Measurements from ENCODE around the gene XPO1.
"Not testable (repeated sequence)": the region's sequence is repeated elsewhere in the genome, so short reads cannot be mapped to it uniquely, and the experiment has no call there.

The XPO1 gene

GRCh38 chr2:61470965-61471904 lies 66.9 kb downstream of the XPO1 start, which contains the start of gene USP34:
USP34 (minus strand) TSS chr2:61471087; CDS start chr2:61470692, 395 bp downstream.
- peak within 1 kb of the TSS; percentile 96 for H3K4me2 ChIP-seq (ENCODE audit: low read length)
- no peaks in the 10 kb centered on the region for H3K27me3 ChIP-seq (ENCODE audit: control insufficient read depth, low read length)
- no peaks in the 10 kb centered on the region for H3K9me3 ChIP-seq (ENCODE audit: control insufficient read depth, insufficient read depth, low read length)
- TF ChIP-seq EZH2phosphoT487 (IDR thresholded peaks at IDR 0.05; ENCODE audit: borderline replicate concordance, low read length): no peak
- TF ChIP-seq, protein P1, sequence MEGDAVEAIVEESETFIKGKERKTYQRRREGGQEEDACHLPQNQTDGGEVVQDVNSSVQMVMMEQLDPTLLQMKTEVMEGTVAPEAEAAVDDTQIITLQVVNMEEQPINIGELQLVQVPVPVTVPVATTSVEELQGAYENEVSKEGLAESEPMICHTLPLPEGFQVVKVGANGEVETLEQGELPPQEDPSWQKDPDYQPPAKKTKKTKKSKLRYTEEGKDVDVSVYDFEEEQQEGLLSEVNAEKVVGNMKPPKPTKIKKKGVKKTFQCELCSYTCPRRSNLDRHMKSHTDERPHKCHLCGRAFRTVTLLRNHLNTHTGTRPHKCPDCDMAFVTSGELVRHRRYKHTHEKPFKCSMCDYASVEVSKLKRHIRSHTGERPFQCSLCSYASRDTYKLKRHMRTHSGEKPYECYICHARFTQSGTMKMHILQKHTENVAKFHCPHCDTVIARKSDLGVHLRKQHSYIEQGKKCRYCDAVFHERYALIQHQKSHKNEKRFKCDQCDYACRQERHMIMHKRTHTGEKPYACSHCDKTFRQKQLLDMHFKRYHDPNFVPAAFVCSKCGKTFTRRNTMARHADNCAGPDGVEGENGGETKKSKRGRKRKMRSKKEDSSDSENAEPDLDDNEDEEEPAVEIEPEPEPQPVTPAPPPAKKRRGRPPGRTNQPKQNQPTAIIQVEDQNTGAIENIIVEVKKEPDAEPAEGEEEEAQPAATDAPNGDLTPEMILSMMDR (IDR thresholded peaks at IDR 0.05; ENCODE audit: low read depth, low read length, poor library complexity, severe bottlenecking): no peak
- H3K4me1 ChIP-seq (ENCODE audit: control insufficient read depth, low read length): peaks cover 35% of the 10 kb centered on the region
- peak within 1 kb of the TSS; percentile 95 for H3K4me3 ChIP-seq (ENCODE audit: low read length)
- peak within 1 kb of the TSS; percentile 87 for H3K27ac ChIP-seq (ENCODE audit: low read depth, low read length)
- no peaks in the 10 kb centered on the region for H4K20me1 ChIP-seq (ENCODE audit: control insufficient read depth, insufficient read depth, low read depth, low read length)
- H3F3A ChIP-seq (ENCODE audit: control insufficient read depth, insufficient read depth): peaks cover 34% of the 10 kb centered on the region
- H3K36me3 ChIP-seq (ENCODE audit: control insufficient read depth, low read length): peaks cover 49% of the 10 kb centered on the region
- H3K9me2 ChIP-seq (replicated peaks; ENCODE audit: control insufficient read depth, low read length): no peaks in the 10 kb centered on the region
- H3K79me2 ChIP-seq (ENCODE audit: control insufficient read depth, low read length): peaks cover 64% of the 10 kb centered on the region

DNA sequence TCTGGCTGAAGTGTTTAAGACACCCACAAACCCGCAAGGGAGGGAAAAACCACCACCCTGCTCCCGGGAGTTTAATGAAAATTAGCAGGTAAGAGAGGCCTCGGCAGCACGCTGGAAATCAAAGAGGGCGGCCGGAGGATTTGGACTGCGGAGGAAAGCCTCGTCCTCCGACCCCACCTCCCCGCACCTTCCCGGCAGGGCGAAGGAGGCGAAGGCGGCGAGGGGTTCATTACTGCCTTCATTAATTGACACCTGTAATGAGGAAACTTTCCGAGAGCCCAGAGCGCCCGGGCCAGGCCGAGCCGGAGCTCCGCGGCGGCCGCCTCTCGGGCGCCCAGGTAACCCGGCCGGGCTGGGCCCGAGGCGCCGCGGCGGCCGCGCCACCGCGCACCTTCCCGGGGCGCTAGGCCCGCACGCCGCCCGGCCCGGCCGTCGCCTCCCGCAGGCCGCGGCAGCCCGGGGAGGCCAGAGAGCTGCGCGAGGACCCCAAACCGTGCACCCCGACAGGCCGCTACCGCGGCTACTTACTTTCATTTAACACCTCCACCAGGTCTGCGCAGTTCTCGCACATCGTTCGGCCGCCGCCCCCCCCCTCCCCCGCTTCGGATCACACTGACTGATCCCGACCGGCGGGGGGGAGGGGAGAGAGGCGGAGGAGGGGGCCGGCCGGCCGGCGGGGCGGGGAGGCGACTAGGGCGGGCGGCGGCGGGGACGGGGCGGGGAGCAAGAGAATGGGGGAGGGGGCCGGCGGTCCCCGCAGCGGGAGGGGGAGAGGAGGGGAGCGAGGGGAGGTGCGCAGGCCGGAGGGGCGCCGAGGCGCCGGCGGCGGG lies 67.8 kb downstream of the XPO1 start:
- Histone ChIP-seq H3K36me3 (ENCODE audit: control insufficient read depth, low read length) (peaks cover 51% of the 10 kb centered on the region), H3F3A (ENCODE audit: control insufficient read depth, insufficient read depth) (peaks cover 29% of the 10 kb centered on the region), H3K4me2 (ENCODE audit: low read length) (peak overlapping the region; percentile 70), H3K27ac (ENCODE audit: low read depth, low read length) (peak overlapping the region; percentile 87), H3K9me3 (ENCODE audit: control insufficient read depth, insufficient read depth, low read length) (no peaks in the 10 kb centered on the region), H3K4me1 (ENCODE audit: control insufficient read depth, low read length) (peaks cover 44% of the 10 kb centered on the region), H3K79me2 (ENCODE audit: control insufficient read depth, low read length) (peaks cover 73% of the 10 kb centered on the region), H3K27me3 (ENCODE audit: control insufficient read depth, low read length) (no peaks in the 10 kb centered on the region), H3K9me2 (replicated peaks; ENCODE audit: control insufficient read depth, low read length) (no peaks in the 10 kb centered on the region), H3K4me3 (ENCODE audit: low read length) (peak overlapping the region; percentile 84), H4K20me1 (ENCODE audit: control insufficient read depth, insufficient read depth, low read depth, low read length) (no peaks in the 10 kb centered on the region)
- no peak for TF ChIP-seq EZH2phosphoT487 (IDR thresholded peaks at IDR 0.05; ENCODE audit: borderline replicate concordance, low read length)
- TF ChIP-seq, protein P1 (IDR thresholded peaks at IDR 0.05; ENCODE audit: low read depth, low read length, poor library complexity, severe bottlenecking): no peak

GRCh38 chr2:61469424-61470121 lies 68.6 kb downstream of the XPO1 start:
- Histone ChIP-seq H3K4me1 (ENCODE audit: control insufficient read depth, low read length) (peaks cover 52% of the 10 kb centered on the region), H3K27ac (ENCODE audit: low read depth, low read length) (peak overlapping the region; percentile 87), H4K20me1 (ENCODE audit: control insufficient read depth, insufficient read depth, low read depth, low read length) (no peaks in the 10 kb centered on the region), H3K9me2 (replicated peaks; ENCODE audit: control insufficient read depth, low read length) (no peaks in the 10 kb centered on the region), H3K9me3 (ENCODE audit: control insufficient read depth, insufficient read depth, low read length) (no peaks in the 10 kb centered on the region), H3F3A (ENCODE audit: control insufficient read depth, insufficient read depth) (peaks cover 29% of the 10 kb centered on the region), H3K4me2 (ENCODE audit: low read length) (peak overlapping the region; percentile 70), H3K79me2 (ENCODE audit: control insufficient read depth, low read length) (peaks cover 80% of the 10 kb centered on the region), H3K36me3 (ENCODE audit: control insufficient read depth, low read length) (peaks cover 52% of the 10 kb centered on the region), H3K4me3 (ENCODE audit: low read length) (peak overlapping the region; percentile 84), H3K27me3 (ENCODE audit: control insufficient read depth, low read length) (no peaks in the 10 kb centered on the region)
- no peak for TF ChIP-seq EZH2phosphoT487 (IDR thresholded peaks at IDR 0.05; ENCODE audit: borderline replicate concordance, low read length)
- TF ChIP-seq, protein P1 (IDR thresholded peaks at IDR 0.05; ENCODE audit: low read depth, low read length, poor library complexity, severe bottlenecking): no peak

DNA sequence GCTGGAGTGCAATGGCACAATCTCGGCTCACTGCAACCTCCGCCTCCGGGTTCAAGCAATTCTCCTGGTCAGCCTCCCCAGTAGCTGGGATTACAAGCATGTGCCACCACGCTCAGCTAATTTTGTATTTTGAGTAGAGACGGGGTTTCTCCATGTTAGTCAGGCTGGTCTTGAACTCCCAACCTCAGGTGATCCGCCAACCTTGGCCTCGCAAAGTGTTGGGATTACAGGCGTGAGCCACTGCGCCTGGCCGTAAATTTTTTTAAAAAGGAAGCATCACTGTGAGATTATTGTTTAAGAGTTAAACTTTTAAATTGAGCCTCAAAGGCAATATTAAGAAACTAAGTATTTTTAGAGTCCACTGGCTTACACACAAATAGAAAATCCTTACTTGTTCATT lies 69.9 kb downstream of the XPO1 start:
- H3K9me3 ChIP-seq (ENCODE audit: control insufficient read depth, insufficient read depth, low read length); H3K27me3 ChIP-seq (ENCODE audit: control insufficient read depth, low read length); H3K9me2 ChIP-seq (replicated peaks; ENCODE audit: control insufficient read depth, low read length); H4K20me1 ChIP-seq (ENCODE audit: control insufficient read depth, insufficient read depth, low read depth, low read length): not testable (repeated sequence)
- Histone ChIP-seq H3K79me2 (ENCODE audit: control insufficient read depth, low read length) (peaks cover 90% of the 10 kb centered on the region), H3K4me2 (ENCODE audit: low read length) (peak overlapping the region; percentile 70), H3K36me3 (ENCODE audit: control insufficient read depth, low read length) (peaks cover 50% of the 10 kb centered on the region), H3K4me3 (ENCODE audit: low read length) (peak overlapping the region; percentile 84), H3K27ac (ENCODE audit: low read depth, low read length) (peak overlapping the region; percentile 87), H3K4me1 (ENCODE audit: control insufficient read depth, low read length) (peaks cover 65% of the 10 kb centered on the region), H3F3A (ENCODE audit: control insufficient read depth, insufficient read depth) (peaks cover 32% of the 10 kb centered on the region)
